AG10803 (cell line): Measurements from ENCODE around the gene METRNL.

Source experiments
- DNase-seq: peaks from one replicate; pipeline ENCODE4 v3.0.0; 2010; ENCODE audit warnings: low read depth
- H3K4me3 ChIP-seq: 2 replicates; pipeline ENCODE4 v1.5.1; 2011; ENCODE audit warnings: mild to moderate bottlenecking, low read length, control low read depth
- CTCF ChIP-seq: conservative IDR thresholded peaks from 2 replicates; pipeline ENCODE4 v1.5.1; 2011; ENCODE audit warnings: mild to moderate bottlenecking, low read length, control low read depth, inconsistent platforms

METRNL gene

GRCh38 chr17:83097831-83098230 is 18.4 kb downstream of the METRNL start:
- no peak for DNase-seq
- no peak for TF ChIP-seq CTCF
- no peak overlapping the region for H3K4me3 ChIP-seq

- DNase-seq: no peak
- no peak for TF ChIP-seq CTCF
- no peak overlapping the region for H3K4me3 ChIP-seq
Measured at GRCh38 chr17:83098241-83099085, 19.1 kb downstream of the METRNL start.

GRCh38 chr17:83099086-83099555 is 19.7 kb downstream of the METRNL start:
- no peak for TF ChIP-seq CTCF
- H3K4me3 ChIP-seq: no peak overlapping the region
- no peak for DNase-seq

GRCh38 chr17:83099570-83100181 is 20.3 kb downstream of the METRNL start:
- peak; percentile 74 for DNase-seq
- no peak for TF ChIP-seq CTCF
- H3K4me3 ChIP-seq: peak overlapping the region; percentile 29

- H3K4me3 ChIP-seq: no peak overlapping the region
- peak; percentile 58 for DNase-seq
- TF ChIP-seq CTCF: no peak
Measured at GRCh38 chr17:83100220-83100852, 20.9 kb downstream of the METRNL start.

- H3K4me3 ChIP-seq: no peak overlapping the region
- TF ChIP-seq CTCF: no peak
- no peak for DNase-seq
Measured at GRCh38 chr17:83100853-83101391, 21.5 kb downstream of the METRNL start.
